Left ventricle myocardium inferior (tissue), 1 donor: ENCODE results near the gene TPP2. TPM values are rescaled to one million over a fixed set of nuclear protein-coding genes. Genes with fewer than 3 reads are reported as not detected.

Experiments
- DNase-seq: peaks from one replicate; pipeline ENCODE4 v3.0.0-alpha.2; 2020
- H3K27ac ChIP-seq: fragments of 200-600 bp; replicated peaks from 2 replicates; pipeline ENCODE4 v1.8.0; 2021
- H3K27me3 ChIP-seq: fragments of 200-600 bp; 2 replicates; pipeline ENCODE4 v1.8.0; 2021; ENCODE audit warnings: low read depth
- H3K36me3 ChIP-seq: fragments of 200-600 bp; 2 replicates; pipeline ENCODE4 v1.8.0; 2021
- H3K4me1 ChIP-seq: fragments of 200-600 bp; 2 replicates; pipeline ENCODE4 v1.8.0; 2021
- H3K4me3 ChIP-seq: fragments of 200-600 bp; 2 replicates; pipeline ENCODE4 v1.8.0; 2021; ENCODE audit warnings: mild to moderate bottlenecking, moderate library complexity
- H3K9me3 ChIP-seq: fragments of 200-600 bp; replicated peaks from 2 replicates; pipeline ENCODE4 v1.8.0; 2021
- intact Hi-C: fragments of 100-400 bp; cut with micrococcal nuclease; formaldehyde crosslinking; loops from one replicate; pipeline ENCODE4 v1.11.0; 2022
- total RNA-seq: library from RNA; stranded (reverse); fragmentation: NEBNext Ultra II Directional; extraction: Animal tissue kit (Norgen Biotek cat#: 25700); gene quantifications from one replicate; pipeline ENCODE4 v1.2.1, GENCODE V29; 2021
- TF ChIP-seq, protein P1 (sequence below): fragments of 200-600 bp; IDR thresholded peaks from 2 replicates; pipeline ENCODE4 v1.8.0; 2021; ENCODE audit warnings: antibody characterized with exemption, mild to moderate bottlenecking, borderline replicate concordance
- donor health status: DM: no; HTN: yes; CAD: no; lungs with severe emphysema.

The TPP2 gene
- total RNA-seq, 1 donor from 2014 or later, result 29.0 TPM

DNA sequence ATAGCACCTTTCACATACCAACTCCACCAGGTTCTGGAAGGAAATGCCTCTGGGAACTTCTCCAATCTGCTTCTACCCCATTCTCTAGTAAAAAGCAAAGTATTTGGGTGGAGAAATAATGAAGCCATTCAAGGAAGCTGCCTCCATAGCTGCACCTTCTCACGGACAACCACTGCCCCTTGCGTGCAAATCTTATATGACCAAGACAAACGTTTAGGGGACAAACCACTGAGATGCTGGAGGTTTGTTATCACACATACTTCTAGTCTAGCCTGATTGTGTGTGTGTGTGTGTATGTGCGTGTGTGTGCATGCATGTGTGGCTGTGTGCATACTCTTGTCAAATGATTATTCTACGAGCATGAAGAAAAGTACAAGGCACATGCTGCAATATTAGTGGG is 104.5 kb downstream of the TPP2 start:
- H3K4me3 ChIP-seq, result no peak overlapping the region
- peaks cover 13% of the 10 kb centered on the region for H3K4me1 ChIP-seq
- no peak overlapping the region for H3K27ac ChIP-seq
- H3K36me3 ChIP-seq, result no peaks in the 10 kb centered on the region
- TF ChIP-seq, protein P1, sequence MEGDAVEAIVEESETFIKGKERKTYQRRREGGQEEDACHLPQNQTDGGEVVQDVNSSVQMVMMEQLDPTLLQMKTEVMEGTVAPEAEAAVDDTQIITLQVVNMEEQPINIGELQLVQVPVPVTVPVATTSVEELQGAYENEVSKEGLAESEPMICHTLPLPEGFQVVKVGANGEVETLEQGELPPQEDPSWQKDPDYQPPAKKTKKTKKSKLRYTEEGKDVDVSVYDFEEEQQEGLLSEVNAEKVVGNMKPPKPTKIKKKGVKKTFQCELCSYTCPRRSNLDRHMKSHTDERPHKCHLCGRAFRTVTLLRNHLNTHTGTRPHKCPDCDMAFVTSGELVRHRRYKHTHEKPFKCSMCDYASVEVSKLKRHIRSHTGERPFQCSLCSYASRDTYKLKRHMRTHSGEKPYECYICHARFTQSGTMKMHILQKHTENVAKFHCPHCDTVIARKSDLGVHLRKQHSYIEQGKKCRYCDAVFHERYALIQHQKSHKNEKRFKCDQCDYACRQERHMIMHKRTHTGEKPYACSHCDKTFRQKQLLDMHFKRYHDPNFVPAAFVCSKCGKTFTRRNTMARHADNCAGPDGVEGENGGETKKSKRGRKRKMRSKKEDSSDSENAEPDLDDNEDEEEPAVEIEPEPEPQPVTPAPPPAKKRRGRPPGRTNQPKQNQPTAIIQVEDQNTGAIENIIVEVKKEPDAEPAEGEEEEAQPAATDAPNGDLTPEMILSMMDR, result no peak
- DNase-seq, result no peak
- intact Hi-C loops, result no loop called here
- no peaks in the 10 kb centered on the region for H3K27me3 ChIP-seq
- peaks cover 13% of the 10 kb centered on the region for H3K9me3 ChIP-seq

DNA sequence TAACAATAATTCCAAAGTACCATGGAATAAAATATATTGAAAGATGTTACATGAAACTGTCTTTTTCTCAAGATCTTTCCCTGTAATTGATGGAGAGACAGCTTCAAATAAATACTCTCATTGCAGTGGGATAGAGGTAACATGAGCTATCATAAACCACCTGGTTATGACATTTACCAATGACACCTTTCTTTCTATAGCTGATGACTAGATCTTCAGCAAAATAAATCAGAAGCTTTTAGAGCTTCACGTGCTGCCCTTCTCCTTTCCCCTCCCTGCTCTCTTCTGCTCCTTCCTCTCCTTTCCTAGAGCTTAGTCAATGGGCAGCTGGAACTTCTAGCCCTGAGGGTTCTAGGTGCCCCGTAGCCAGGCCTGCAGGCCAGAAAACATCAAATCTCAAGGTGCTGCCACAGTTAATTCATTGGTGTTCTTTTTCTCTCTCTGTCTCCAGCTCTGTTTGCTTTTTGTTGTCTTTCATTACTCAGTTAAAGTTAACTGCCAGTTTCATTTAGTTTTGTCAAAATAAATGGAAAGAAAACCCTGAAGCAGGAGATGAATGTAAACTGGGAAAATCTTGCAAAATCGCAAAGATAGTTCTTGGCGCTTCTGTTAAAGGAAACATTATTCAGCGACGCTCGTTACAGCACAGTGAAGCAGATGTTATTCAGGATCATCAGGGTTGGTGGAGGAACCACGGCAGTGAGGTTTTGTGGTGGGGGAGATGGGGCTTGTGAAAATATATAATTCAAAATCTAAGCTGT is 106.4 kb downstream of the TPP2 start:
- no peak for DNase-seq
- Histone ChIP-seq H3K9me3 (peaks cover 12% of the 10 kb centered on the region), H3K4me1 (peaks cover 21% of the 10 kb centered on the region), H3K27ac (no peak overlapping the region), H3K36me3 (no peaks in the 10 kb centered on the region), H3K27me3 (no peaks in the 10 kb centered on the region), H3K4me3 (no peak overlapping the region)
- TF ChIP-seq, protein P1, result no peak
- intact Hi-C loops, result no loop called here

DNA sequence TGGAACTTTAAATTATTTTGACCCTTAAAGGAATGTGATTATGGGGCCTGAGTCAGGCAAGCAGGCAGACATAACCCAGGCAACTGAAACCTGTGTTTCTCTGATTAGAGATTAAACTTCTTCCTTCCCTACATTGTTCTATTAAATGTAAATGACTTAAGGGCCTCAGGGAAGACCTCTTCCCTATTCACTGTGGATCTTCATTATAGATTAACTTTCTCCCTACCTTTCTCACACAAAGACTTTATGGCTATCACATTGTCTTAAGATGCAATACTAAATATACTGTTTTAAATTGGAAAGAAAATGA is 106.9 kb downstream of the TPP2 start:
- H3K27me3 ChIP-seq, result no peaks in the 10 kb centered on the region
- no peaks in the 10 kb centered on the region for H3K36me3 ChIP-seq
- no peak overlapping the region for H3K4me3 ChIP-seq
- intact Hi-C loops, result no loop called here
- H3K9me3 ChIP-seq, result peaks cover 7% of the 10 kb centered on the region
- no peak overlapping the region for H3K27ac ChIP-seq
- peaks cover 21% of the 10 kb centered on the region for H3K4me1 ChIP-seq
- no peak for DNase-seq
- TF ChIP-seq, protein P1, result no peak

DNA sequence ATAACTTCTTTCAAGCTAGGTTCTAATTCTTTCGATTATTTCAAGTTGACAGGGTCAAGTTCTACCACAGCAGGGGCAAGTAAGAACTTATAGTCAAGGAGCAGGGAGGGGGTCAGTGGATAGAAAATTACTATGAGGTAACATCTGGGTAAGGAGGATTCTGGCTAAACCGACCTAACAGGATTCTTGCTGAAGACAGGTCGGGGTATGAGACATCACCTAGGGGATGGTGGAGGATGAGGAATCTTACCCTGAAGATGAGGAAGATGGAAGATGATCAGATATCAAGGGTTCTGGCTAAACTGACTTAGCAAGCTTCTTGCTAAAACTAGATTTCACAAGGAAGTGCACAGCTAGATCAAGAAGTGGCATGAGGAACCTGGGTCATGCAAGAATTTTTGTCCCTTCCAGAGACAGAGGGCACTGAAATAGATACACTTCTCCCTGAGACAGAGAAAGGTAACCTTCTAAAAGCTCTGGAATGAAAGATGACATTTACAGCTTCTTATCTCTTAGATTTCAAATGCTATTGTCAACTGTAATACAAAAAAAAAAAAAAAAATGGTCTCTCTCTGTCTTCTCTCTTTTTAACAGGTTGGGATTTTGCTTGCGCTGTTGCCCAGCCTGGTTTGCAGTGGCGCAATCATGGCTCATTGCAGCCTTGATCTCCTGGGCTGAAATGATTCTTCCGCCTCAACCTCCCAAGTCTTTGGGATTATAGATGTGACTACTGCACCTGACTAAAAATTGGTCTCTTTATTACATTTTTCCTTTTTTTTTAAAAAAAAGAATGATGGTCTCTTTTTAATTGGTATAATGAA is 107.7 kb downstream of the TPP2 start:
- DNase-seq, result no peak
- peaks cover 21% of the 10 kb centered on the region for H3K4me1 ChIP-seq
- no peak overlapping the region for H3K27ac ChIP-seq
- H3K9me3 ChIP-seq, result peaks cover 9% of the 10 kb centered on the region
- H3K27me3 ChIP-seq, result no peaks in the 10 kb centered on the region
- no peak overlapping the region for H3K4me3 ChIP-seq
- TF ChIP-seq, protein P1, result no peak
- H3K36me3 ChIP-seq, result no peaks in the 10 kb centered on the region
- intact Hi-C loops, result no loop called here

DNA sequence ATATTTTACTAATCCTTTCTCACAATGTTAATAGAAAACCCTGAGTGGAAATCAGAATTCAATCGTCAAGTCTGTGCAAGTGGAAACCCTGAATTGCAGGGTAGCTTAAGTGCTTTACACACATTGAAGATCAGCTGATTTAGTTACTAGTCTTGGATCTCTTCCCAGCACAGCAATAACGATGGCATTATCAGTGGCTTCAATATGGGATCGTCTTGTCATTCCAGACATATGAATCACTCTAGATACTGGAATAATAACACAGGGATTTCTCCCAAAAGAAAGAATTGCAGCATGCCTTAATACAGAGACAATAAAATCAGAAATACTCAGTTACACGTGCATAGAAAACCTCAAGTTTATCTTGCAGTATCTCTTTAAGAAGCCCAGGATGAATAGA is 110.7 kb downstream of the TPP2 start:
- H3K27me3 ChIP-seq, result no peaks in the 10 kb centered on the region
- no peak for DNase-seq
- H3K4me1 ChIP-seq, result peaks cover 8% of the 10 kb centered on the region
- H3K4me3 ChIP-seq, result no peak overlapping the region
- TF ChIP-seq, protein P1, result no peak
- H3K9me3 ChIP-seq, result peaks cover 14% of the 10 kb centered on the region
- H3K27ac ChIP-seq, result no peak overlapping the region
- intact Hi-C loops, result no loop called here
- no peaks in the 10 kb centered on the region for H3K36me3 ChIP-seq
